GM12801 (cell line): Measurements from ENCODE around the gene ESPNL.

Experiments
- TF ChIP-seq, protein P1 (sequence below): IDR thresholded peaks from one replicate; pipeline ENCODE4 v1.5.1; 2011; ENCODE audit warnings: control low read depth; ENCODE audit not compliant: insufficient read length; ENCODE audit errors: extremely low read depth

The ESPNL gene

GRCh38 chr2:238100049-238100820 lies at the start of gene ESPNL:
TSS of gene ESPNL (plus strand) at chr2:238100340. CDS start at chr2:238100420, 80 bp downstream.
- TF ChIP-seq, protein P1, sequence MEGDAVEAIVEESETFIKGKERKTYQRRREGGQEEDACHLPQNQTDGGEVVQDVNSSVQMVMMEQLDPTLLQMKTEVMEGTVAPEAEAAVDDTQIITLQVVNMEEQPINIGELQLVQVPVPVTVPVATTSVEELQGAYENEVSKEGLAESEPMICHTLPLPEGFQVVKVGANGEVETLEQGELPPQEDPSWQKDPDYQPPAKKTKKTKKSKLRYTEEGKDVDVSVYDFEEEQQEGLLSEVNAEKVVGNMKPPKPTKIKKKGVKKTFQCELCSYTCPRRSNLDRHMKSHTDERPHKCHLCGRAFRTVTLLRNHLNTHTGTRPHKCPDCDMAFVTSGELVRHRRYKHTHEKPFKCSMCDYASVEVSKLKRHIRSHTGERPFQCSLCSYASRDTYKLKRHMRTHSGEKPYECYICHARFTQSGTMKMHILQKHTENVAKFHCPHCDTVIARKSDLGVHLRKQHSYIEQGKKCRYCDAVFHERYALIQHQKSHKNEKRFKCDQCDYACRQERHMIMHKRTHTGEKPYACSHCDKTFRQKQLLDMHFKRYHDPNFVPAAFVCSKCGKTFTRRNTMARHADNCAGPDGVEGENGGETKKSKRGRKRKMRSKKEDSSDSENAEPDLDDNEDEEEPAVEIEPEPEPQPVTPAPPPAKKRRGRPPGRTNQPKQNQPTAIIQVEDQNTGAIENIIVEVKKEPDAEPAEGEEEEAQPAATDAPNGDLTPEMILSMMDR = no peak

GRCh38 chr2:238053191-238053776 lies 46.9 kb upstream of the ESPNL start:
- TF ChIP-seq, protein P1 = no peak

- TF ChIP-seq, protein P1 = no peak
Measured at GRCh38 chr2:238055841-238056240, 44.3 kb upstream of the ESPNL start.

- TF ChIP-seq, protein P1 = no peak
Measured at GRCh38 chr2:238059505-238059904, 40.6 kb upstream of the ESPNL start.

DNA sequence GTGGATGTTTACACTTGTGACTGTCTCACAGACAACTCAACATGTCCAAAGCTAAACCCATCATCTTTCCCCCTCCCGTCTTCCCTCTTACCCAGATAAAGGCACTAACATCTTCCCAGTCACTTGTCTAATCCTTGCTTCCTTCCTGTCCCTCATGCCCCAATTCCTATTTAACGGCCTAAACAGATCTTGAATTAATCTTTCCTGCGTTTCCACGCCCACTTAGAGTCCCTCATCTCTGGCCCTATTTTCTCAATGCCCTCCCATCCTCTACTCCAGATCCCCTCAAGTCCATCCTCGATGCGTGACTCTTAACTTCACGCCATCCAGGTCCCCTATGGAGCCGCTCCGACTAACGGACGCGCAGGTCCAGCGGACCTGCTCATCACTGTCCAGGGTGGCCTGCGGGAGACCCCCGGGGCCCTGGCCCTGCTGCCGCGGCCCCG lies 40.0 kb upstream of the ESPNL start:
- TF ChIP-seq, protein P1 = no peak

- TF ChIP-seq, protein P1 = no peak
Measured at GRCh38 chr2:238060542-238061314, 39.4 kb upstream of the ESPNL start, which contains the start of gene SCLY. TSS of gene SCLY (plus strand) at chr2:238061001. CDS start at chr2:238061055, 54 bp downstream.
